ENCODE measurements around the gene MGAT3.

- TF ChIP-seq CTCF (IDR thresholded peaks at IDR 0.05; ENCODE audit: insufficient read depth, low read length) (no peak), REST (IDR thresholded peaks at IDR 0.05; ENCODE audit: insufficient replicate concordance, low read depth) (no peak), POLR2AphosphoS5 (IDR thresholded peaks at IDR 0.05; ENCODE audit: low read depth) (no peak), GABPA (IDR thresholded peaks at IDR 0.05; ENCODE audit: low read depth) (no peak)
Observed at GRCh38 chr22:39443398-39443797, 13.4 kb upstream of the MGAT3 start.
